GM23338 (cell line): ENCODE data around the gene GFI1B. TPM values are rescaled to one million over a fixed set of nuclear protein-coding genes. Genes with fewer than 3 reads are reported as not detected.

Experiments used
- EZH2phosphoT487 ChIP-seq: fragments of 200-600 bp; sonication (generic); IDR thresholded peaks from one replicate; pipeline ENCODE4 v1.8.1; 2018; ENCODE audit warnings: antibody characterized with exemption; ENCODE audit not compliant: unreplicated experiment
- JUNB ChIP-seq: IDR thresholded peaks from one replicate; pipeline ENCODE4 v1.6.1; 2016; ENCODE audit warnings: antibody characterized with exemption; ENCODE audit not compliant: unreplicated experiment
- NANOG ChIP-seq: IDR thresholded peaks from 2 replicates; pipeline ENCODE4 v1.6.1; 2016; ENCODE audit warnings: antibody characterized with exemption, borderline replicate concordance
- POLR2AphosphoS5 ChIP-seq: IDR thresholded peaks from 2 replicates; pipeline ENCODE4 v1.6.1; 2016; ENCODE audit warnings: antibody characterized with exemption, low read depth
- REST ChIP-seq: IDR thresholded peaks from one replicate; pipeline ENCODE4 v1.6.1; 2018; ENCODE audit warnings: antibody characterized with exemption; ENCODE audit not compliant: unreplicated experiment
- ZNF462 ChIP-seq: fragments of 250-450 bp; sonication (Bioruptor Pico); IDR thresholded peaks from 2 replicates; pipeline ENCODE4 v1.5.0; 2020; ENCODE audit warnings: mild to moderate bottlenecking, moderate library complexity
- polyA plus RNA-seq: library from polyadenylated mRNA; unstranded; fragments of >200 nt; fragmentation: Nextera tagmentation; extraction: Ambion mirVana; gene quantifications from 2 replicates; pipeline ENCODE4 v1.2.1, GENCODE V29; 2016
- total RNA-seq: library from RNA; depleted of rRNA; stranded (reverse); fragments of >200 nt; shearing (Covaris generic); gene quantifications from 2 replicates; pipeline ENCODE4 v1.2.3, GENCODE V29; 2014
- TF ChIP-seq, protein P1 (sequence below), 2 experiments: fragments of 200-600 bp in 1 of 2; sonication (generic) in 1 of 2; conservative IDR thresholded peaks; 2 replicates each; pipeline versions ENCODE4 v1.5.1 to v1.6.1; 2016 to 2017; ENCODE audit warnings: antibody characterized with exemption in 2 of 2, low read depth in 2 of 2, mild to moderate bottlenecking in 2 of 2, moderate library complexity in 1 of 2

The GFI1B gene
- total and polyA plus RNA-seq, 2 experiments from 2014 or later, result 0.38 TPM; not detected in 1

DNA sequence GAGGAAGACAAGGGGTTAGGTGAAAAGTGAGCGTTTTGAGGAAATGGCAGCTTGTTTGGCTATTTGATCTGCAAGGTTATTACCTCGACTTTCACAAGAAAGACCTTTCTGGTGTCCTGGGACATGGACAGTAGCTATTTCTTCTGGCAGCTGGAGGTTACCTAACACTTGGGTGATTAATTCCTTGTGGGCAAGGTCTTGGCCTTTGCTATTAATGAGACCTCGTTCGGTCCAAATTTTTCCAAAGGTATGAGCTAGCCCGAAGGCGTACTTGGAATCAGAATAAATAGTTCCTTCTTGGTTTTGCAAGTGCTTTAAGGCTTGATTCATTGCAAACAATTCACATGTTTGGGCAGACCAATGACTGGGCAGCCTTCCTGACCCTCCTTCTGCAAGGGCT lies 57.2 kb downstream of the GFI1B start (continued):
- TF ChIP-seq ZNF462 (CRISPR knock-in tag) (no peak), NANOG (no peak), REST (no peak), EZH2phosphoT487 (no peak), JUNB (no peak), POLR2AphosphoS5 (no peak)
- TF ChIP-seq, protein P1, sequence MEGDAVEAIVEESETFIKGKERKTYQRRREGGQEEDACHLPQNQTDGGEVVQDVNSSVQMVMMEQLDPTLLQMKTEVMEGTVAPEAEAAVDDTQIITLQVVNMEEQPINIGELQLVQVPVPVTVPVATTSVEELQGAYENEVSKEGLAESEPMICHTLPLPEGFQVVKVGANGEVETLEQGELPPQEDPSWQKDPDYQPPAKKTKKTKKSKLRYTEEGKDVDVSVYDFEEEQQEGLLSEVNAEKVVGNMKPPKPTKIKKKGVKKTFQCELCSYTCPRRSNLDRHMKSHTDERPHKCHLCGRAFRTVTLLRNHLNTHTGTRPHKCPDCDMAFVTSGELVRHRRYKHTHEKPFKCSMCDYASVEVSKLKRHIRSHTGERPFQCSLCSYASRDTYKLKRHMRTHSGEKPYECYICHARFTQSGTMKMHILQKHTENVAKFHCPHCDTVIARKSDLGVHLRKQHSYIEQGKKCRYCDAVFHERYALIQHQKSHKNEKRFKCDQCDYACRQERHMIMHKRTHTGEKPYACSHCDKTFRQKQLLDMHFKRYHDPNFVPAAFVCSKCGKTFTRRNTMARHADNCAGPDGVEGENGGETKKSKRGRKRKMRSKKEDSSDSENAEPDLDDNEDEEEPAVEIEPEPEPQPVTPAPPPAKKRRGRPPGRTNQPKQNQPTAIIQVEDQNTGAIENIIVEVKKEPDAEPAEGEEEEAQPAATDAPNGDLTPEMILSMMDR (conservative IDR thresholded peaks at IDR 0.05; ENCODE audit: low read depth in 2 of 2), result no peak
